Endothelial cell of umbilical vein (primary cell): ENCODE measurements around the gene RGSL1.

Source experiments
- CTCF ChIP-seq, 2 donors: IDR thresholded peaks; 1 replicate in 1 of 2; 2 replicates in 1 of 2; pipeline ENCODE4 v1.5.1; 2011; ENCODE audit warnings: low read length in 2 of 2, mild to moderate bottlenecking in 2 of 2, moderate library complexity in 2 of 2, control low read depth in 1 of 2, inconsistent platforms in 1 of 2, low read depth in 1 of 2; ENCODE audit not compliant: insufficient read depth in 1 of 2; ENCODE audit errors: extremely low read depth in 1 of 2
- EZH2 ChIP-seq: IDR thresholded peaks from 2 replicates; pipeline ENCODE4 v1.6.1; 2012; ENCODE audit warnings: borderline replicate concordance, low read depth, mild to moderate bottlenecking, moderate library complexity, low read length, inconsistent platforms; ENCODE audit not compliant: severe bottlenecking
- MAX ChIP-seq: IDR thresholded peaks from 2 replicates; pipeline ENCODE4 v1.6.1; 2011; ENCODE audit not compliant: insufficient read depth, insufficient read length
- MYC ChIP-seq: IDR thresholded peaks from one replicate; pipeline ENCODE4 v1.6.1; 2011; ENCODE audit warnings: mild to moderate bottlenecking, low read depth, low read length
- POLR2A ChIP-seq: IDR thresholded peaks from 2 replicates; pipeline ENCODE4 v1.6.1; 2012; ENCODE audit warnings: low read depth, mild to moderate bottlenecking, control low read depth, low read length

- no peak for TF ChIP-seq CTCF (IDR thresholded peaks at IDR 0.05; ENCODE audit: extremely low read depth in 1 of 2, insufficient read depth in 1 of 2, low read depth in 1 of 2, low read length in 2 of 2)
- TF ChIP-seq POLR2A = no peak
- TF ChIP-seq EZH2 = no peak
- TF ChIP-seq MYC = no peak
- TF ChIP-seq MAX = no peak
Measured at GRCh38 chr1:182484531-182485257, 34.7 kb downstream of the RGSL1 start.
